GM19438 (cell line): ENCODE data around the gene ZNF219.

Source experiments
- ATAC-seq: cut with Tn5 transposase; IDR thresholded peaks from one replicate; pipeline ENCODE4 v1.9.1; 2021; ENCODE audit warnings: low read depth; ENCODE audit not compliant: unreplicated experiment

Gene ZNF219

DNA sequence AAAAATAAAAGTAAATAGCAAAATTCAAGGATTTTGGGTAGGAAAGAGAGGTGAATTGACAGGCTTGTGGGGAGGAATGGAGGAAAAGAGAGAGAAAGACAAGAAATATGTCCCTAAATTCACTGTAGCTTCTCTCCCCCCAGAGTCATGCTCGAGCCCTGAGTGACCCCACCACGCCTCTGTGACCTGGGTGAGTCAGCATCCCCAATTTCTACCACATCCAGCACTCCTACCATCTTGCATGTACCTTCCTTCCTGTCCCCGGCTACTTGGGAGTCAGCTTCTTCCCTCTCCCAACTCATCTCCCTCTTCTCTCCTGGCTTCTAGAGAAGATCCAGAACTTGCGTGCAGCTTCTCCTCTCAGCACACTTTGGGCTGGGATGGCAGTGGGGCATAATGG, 9.8 kb downstream of the ZNF219 start:
- no peak for ATAC-seq

- ATAC-seq, result no peak
Measured at GRCh38 chr14:21087294-21088091, 11.0 kb downstream of the ZNF219 start.

GRCh38 chr14:21086908-21087293, 11.6 kb downstream of the ZNF219 start:
- no peak for ATAC-seq

GRCh38 chr14:21084998-21085853, 13.2 kb downstream of the ZNF219 start:
- no peak for ATAC-seq

- no peak for ATAC-seq
Measured at GRCh38 chr14:21084396-21084795, 14.1 kb downstream of the ZNF219 start.

- no peak for ATAC-seq
Measured at GRCh38 chr14:21083565-21084325, 14.7 kb downstream of the ZNF219 start.

GRCh38 chr14:21081521-21082142, 16.8 kb downstream of the ZNF219 start:
- ATAC-seq, result no peak

- no peak for ATAC-seq
Measured at GRCh38 chr14:21078726-21079125, 19.7 kb downstream of the ZNF219 start.

DNA sequence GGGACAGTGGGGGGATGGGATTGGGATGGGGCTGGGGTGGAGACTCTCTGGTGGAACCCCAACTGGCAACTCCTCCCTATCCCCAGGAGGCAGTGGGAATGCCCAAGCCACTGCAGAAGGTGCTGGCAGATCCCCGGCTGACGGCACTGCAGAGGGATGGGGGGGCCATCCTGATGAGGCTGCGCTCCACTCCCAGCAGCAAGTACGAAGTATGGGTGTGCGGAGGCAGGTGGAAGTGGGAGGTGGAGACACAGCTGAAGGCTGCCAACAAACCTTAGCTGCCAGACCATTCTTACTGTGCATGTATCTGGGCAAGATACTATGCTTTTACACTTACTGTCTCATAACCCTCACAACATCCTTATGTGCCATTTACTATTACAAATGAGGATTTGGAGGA, 20.2 kb downstream of the ZNF219 start:
- no peak for ATAC-seq

GRCh38 chr14:21077672-21078071, 20.8 kb downstream of the ZNF219 start:
- ATAC-seq, result no peak

DNA sequence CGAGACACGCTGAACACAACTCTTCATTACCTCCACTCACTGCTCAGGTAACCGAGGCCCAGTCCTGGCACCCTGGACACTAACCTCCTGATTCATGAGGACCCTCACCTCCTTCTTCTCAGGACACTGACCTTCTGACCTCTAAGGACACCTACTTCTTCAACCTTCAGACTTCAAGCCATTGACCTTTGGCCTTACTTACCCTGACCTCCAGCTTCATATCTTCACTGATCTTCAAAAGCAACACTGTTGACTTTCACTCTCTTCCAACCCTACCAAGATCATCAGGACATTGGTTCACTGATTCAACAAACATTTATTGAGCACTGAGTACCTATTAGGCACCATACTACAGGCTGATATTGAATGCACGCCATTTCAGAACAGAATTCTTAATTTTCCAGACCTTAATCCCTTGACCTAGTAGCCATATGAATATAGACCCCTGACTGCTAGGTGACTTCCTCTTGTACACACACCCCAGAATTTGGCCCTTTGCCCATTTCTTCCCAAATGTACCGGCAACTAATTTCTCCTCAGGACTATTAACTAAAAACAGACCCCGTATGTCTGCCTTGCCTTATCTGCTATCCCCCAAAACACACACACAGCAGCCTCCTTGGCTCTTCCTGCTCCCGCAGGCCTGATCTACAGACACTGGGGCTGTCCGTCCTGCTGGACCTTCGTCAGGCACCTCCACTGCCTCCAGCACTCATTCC, 22.6 kb downstream of the ZNF219 start:
- ATAC-seq, result no peak

DNA sequence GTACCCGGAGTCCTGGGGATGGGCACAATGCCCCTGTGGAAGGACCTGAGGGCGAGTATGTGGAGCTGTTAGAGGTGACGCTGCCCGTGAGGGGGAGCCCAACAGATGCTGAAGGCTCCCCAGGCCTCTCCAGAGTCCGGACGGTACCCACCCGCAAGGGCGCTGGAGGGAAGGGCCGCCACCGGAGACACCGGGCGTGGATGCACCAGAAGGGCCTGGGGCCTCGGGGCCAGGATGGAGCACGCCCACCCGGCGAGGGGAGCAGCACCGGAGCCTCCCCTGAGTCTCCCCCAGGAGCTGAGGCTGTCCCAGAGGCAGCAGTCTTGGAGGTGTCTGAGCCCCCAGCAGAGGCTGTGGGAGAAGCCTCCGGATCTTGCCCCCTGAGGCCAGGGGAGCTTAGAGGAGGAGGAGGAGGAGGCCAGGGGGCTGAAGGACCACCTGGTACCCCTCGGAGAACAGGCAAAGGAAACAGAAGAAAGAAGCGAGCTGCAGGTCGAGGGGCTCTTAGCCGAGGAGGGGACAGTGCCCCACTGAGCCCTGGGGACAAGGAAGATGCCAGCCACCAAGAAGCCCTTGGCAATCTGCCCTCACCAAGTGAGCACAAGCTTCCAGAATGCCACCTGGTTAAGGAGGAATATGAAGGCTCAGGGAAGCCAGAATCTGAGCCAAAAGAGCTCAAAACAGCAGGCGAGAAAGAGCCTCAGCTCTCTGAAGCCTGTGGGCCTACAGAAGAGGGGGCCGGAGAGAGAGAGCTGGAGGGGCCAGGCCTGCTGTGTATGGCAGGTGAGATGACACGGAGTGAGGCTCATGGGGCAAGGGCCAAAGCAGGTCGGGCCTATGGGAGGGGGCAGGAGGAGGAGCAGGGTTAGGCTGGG, 23.8 kb downstream of the ZNF219 start:
- ATAC-seq, result no peak

- ATAC-seq, result no peak
Measured at GRCh38 chr14:21073921-21074320, 24.5 kb downstream of the ZNF219 start.

DNA sequence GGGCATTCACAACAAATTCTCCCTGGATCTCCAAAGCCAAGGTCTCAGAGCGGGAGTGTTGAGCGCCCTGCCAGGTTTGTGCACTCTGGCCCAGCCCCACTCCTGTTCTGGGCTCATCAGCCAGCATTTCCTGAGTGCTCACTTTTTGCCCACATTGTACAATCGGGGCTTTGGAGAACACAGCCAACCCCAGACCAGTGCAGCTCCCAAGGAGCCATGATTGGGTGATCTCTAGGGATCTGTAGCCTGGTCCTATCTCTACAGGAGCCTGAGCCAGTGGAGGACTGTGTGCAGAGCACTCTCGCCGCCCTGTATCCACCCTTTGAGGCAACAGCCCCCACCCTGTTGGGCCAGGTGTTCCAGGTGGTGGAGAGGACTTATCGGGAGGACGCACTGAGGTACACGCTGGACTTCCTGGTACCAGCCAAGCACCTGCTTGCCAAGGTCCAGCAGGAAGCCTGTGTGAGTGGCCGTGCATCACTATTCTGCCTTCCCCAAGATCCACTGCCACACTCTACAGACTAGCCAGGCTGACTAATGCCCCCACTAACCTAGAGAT, 25.6 kb downstream of the ZNF219 start:
- ATAC-seq, result no peak

DNA sequence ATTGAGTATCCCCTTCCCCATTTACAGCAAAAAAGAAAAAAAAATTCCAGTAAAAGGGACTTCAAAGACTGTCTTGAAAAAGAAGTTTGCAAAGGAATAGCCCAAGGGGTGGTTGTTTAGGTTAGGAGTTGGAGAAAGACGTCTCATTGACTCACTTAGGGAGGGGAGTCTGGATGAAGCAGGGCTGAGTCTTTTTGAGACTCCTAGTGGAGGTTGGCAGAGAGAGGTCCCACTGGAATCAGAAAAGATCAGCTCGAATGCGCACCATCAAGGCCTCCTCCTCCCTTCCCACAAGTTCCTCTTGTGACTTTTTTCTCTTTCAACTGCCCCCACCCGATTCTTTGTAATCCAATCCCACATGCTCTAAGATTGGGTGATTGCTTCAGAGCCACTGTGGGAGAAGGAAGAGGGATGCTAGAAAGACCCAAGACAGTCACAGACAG, 26.4 kb downstream of the ZNF219 start:
- no peak for ATAC-seq

DNA sequence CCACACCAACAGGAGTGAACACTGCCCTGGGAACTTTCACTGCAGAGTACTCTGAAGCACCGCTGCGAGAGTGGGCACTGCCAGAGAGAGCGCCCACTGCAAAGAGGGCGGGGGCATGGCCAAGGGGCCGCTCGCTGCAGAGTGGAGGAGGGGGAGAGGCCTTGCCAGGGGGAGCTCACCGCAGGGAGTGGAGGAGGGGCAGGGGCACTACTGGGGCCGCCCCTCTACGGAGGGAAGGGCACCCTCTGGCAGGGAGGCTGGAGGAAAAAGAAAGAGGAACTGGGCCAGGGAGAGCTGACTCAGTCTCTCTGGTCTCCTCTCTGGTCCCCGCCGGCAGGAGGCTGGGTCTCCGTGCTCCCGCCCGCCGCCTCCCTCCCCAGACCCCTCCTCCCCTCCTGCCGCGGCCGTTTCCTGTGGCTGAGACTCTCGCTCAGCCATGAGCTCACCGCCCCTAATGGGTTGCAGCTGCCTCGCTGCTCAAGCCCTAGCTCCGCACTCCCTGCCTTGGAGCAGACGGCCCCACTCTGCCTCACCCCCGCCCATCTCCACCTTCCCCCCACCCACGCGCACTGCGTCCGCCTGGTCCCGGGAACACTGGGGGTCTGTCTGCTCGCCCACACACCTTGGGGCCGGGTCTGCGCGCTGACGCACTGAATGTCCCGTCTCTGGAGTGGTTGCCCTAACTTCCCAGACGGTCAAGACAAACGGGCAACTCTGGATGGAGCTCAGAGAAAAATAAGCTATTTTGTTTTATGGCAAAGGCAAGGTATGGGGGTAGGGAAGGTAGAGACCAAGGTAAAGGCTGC, 27.0 kb downstream of the ZNF219 start:
- peak; percentile 66 for ATAC-seq

DNA sequence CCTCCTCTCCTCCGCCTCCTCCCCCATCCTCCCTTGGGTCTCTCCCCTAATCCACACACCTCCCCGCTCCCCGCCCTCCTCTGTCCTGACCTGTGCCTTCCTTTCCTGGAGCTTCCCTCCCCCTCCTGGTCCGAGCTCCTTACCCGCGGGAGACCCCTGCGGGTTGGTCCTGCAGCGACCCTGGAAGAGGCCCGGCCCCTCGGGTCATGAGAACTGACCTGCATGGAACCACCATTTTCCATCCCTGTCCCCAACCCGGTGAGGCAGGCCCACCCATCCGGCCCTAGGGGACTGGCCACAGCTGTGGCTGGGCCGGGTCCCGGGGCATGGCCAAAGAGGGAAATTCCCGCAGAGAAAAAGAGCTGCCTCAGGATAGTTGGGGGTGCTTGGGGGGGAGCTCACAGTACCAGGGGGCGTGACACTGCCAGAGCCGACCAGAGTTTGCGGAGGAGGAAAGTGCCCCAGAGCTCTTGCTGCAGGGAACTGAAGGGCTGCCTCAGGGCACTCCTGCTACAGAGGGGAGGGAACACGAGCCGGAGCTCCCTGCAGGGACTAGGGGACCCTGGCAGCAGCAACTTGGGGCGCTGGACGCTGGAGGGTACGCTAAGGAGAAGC, 27.7 kb downstream of the ZNF219 start:
- ATAC-seq, result peak; percentile 5
